Mesendoderm (in vitro differentiated cells): Measurements from ENCODE around the gene PPP3CB. TPM values are rescaled to one million over a fixed set of nuclear protein-coding genes. Genes with fewer than 3 reads are reported as not detected.
A peak's percentile ranks its signal among the peaks of the same experiment; 100 is the strongest.

ENCODE experiments used
- DNase-seq: peaks from one replicate; pipeline ENCODE4 v3.0.0; 2013
- H2AK5ac ChIP-seq: 2 replicates; pipeline ENCODE4 v1.6.1; 2013; ENCODE audit warnings: low read length, inconsistent platforms
- H2BK120ac ChIP-seq: 2 replicates; pipeline ENCODE4 v1.6.1; 2013; ENCODE audit warnings: low read depth, mild to moderate bottlenecking, low read length, moderate library complexity, mixed read lengths
- H2BK15ac ChIP-seq: replicated peaks from 2 replicates; pipeline ENCODE4 v1.6.1; 2013; ENCODE audit warnings: low read depth, mild to moderate bottlenecking, moderate library complexity
- H2BK5ac ChIP-seq: 2 replicates; pipeline ENCODE4 v1.6.1; 2013; ENCODE audit warnings: low read length, inconsistent platforms
- H3K18ac ChIP-seq: 2 replicates; pipeline ENCODE4 v1.6.1; 2013; ENCODE audit warnings: mild to moderate bottlenecking, low read length, mixed read lengths
- H3K23ac ChIP-seq: one replicate; pipeline ENCODE4 v1.6.1; 2013; ENCODE audit warnings: low read length
- H3K27ac ChIP-seq: 2 replicates; pipeline ENCODE4 v1.5.1; 2013; ENCODE audit warnings: low read depth, mild to moderate bottlenecking, inconsistent platforms, low read length, moderate library complexity
- H3K27me3 ChIP-seq: 2 replicates; pipeline ENCODE4 v1.6.1; 2013; ENCODE audit warnings: low read length, control low read depth, mild to moderate bottlenecking, inconsistent platforms; ENCODE audit not compliant: insufficient read depth, poor library complexity
- H3K36me3 ChIP-seq: 2 replicates; pipeline ENCODE4 v1.6.1; 2013; ENCODE audit warnings: low read length, inconsistent platforms; ENCODE audit not compliant: control insufficient read depth, insufficient read depth
- H3K4ac ChIP-seq: one replicate; pipeline ENCODE4 v1.6.1; 2013; ENCODE audit warnings: low read depth, mild to moderate bottlenecking, low read length, moderate library complexity
- H3K4me1 ChIP-seq: 2 replicates; pipeline ENCODE4 v1.6.1; 2013; ENCODE audit warnings: low read depth, low read length, inconsistent platforms; ENCODE audit not compliant: control insufficient read depth
- H3K4me2 ChIP-seq: 2 replicates; pipeline ENCODE4 v1.6.1; 2013; ENCODE audit warnings: low read length
- H3K4me3 ChIP-seq: 2 replicates; pipeline ENCODE4 v1.5.1; 2013; ENCODE audit warnings: mild to moderate bottlenecking, low read length
- H3K56ac ChIP-seq: one replicate; pipeline ENCODE4 v1.6.1; 2013; ENCODE audit warnings: low read length
- H3K79me1 ChIP-seq: 2 replicates; pipeline ENCODE4 v1.6.1; 2013; ENCODE audit warnings: low read length, inconsistent platforms
- H3K79me2 ChIP-seq: 2 replicates; pipeline ENCODE4 v1.6.1; 2013; ENCODE audit warnings: mild to moderate bottlenecking, low read length; ENCODE audit not compliant: control insufficient read depth, insufficient read depth
- H3K9ac ChIP-seq: 2 replicates; pipeline ENCODE4 v1.6.1; 2013; ENCODE audit warnings: low read length, inconsistent platforms
- H4K5ac ChIP-seq: one replicate; pipeline ENCODE4 v1.6.1; 2013; ENCODE audit warnings: low read length
- H4K8ac ChIP-seq: one replicate; pipeline ENCODE4 v1.6.1; 2013; ENCODE audit warnings: low read depth, mild to moderate bottlenecking, control low read depth, low read length, moderate library complexity
- WGBS: extraction: QIAGEN DNeasy Blood & Tissue Kit; methylation state at CpG from one replicate; pipeline ENCODE4 v1.1.7; 2013; ENCODE audit warnings: low lambda C conversion rate, missing lambda C conversion rate; ENCODE audit not compliant: insufficient coverage; ENCODE audit errors: extremely low coverage; 5-methylcytosine and 5-hydroxymethylcytosine counted together
- polyA plus RNA-seq, 2 experiments: library from polyadenylated mRNA; stranded (reverse); fragments of 200-250 nt; gene quantifications; one replicate each; pipeline ENCODE4 v1.2.3, GENCODE V29; 2013

The PPP3CB gene
- polyA plus RNA-seq (2013, experiment 1 of 2), result 31.6 TPM
- polyA plus RNA-seq (2013, experiment 2 of 2), result 31.3 TPM

DNA sequence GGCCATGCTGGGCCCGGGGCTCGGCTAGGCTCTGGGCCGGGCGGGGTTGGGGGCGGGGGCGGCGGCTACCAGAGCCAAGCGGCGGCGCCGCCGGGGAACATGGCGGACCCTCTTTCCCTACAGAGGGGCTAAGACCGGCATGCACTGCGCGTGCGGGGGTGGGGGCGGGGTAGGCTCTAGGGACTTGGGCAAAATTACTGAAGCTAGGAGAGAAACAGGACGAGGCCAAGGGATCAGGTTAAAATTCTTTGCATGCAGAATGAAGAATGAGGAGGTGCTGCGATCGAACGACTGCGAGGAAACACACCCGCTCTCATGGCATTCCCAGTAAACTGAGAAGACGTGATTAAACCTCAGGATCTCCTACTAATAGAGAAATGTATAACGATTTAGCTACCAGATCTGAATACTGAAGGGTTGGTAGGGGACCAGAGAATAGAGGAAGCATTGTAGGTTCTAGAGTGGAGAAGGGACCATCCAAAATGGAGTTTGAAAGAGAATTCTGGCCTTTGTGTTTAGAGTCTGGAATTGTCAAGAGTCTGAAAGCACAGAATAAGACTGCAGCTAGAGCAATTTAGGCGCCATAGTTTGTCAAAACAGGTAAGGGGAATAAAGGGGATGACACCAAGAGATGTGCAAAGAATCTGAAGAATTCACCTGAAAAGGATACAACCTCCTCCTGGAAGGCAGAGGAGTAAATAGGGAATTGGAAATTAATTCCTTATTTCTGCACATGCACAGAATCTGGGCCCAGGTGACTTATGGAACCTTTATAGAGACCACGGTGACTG is at the start of gene PPP3CB:
Gene PPP3CB, minus strand, starts transcription at position 141 of the 791 bp plus-strand sequence. Its CDS starts 135 bp downstream, at position 6.
- peak; percentile 98 for DNase-seq
- H2BK120ac ChIP-seq, result peak within 1 kb of the TSS; percentile 93
- H4K8ac ChIP-seq, result peak within 1 kb of the TSS; percentile 90
- H3K9ac ChIP-seq, result peak within 1 kb of the TSS; percentile 88
- H3K56ac ChIP-seq, result peak within 1 kb of the TSS; percentile 97
- peaks cover 17% of the 10 kb centered on the region for H3K79me2 ChIP-seq
- H3K4me2 ChIP-seq, result peak within 1 kb of the TSS; percentile 79
- peak within 1 kb of the TSS; percentile 62 for H2BK5ac ChIP-seq
- peaks cover 4% of the 10 kb centered on the region for H3K36me3 ChIP-seq
- H3K4me1 ChIP-seq, result peaks cover 3% of the 10 kb centered on the region
- H3K27me3 ChIP-seq, result no peaks in the 10 kb centered on the region
- H4K5ac ChIP-seq, result no peak within 1 kb of the TSS
- H3K4ac ChIP-seq, result peak within 1 kb of the TSS; percentile 99
- H3K27ac ChIP-seq, result peak within 1 kb of the TSS; percentile 86
- peaks cover 2% of the 10 kb centered on the region for H3K79me1 ChIP-seq
- H3K18ac ChIP-seq, result peak within 1 kb of the TSS; percentile 100
- WGBS, result no CpG with 5 or more reads among the region's 28 CpGs
- peak within 1 kb of the TSS; percentile 94 for H3K23ac ChIP-seq
- no peak within 1 kb of the TSS for H2AK5ac ChIP-seq
- H2BK15ac ChIP-seq, result no peak within 1 kb of the TSS
- H3K4me3 ChIP-seq, result peak within 1 kb of the TSS; percentile 85

- H3K36me3 ChIP-seq, result no peaks in the 10 kb centered on the region
- H3K79me1 ChIP-seq, result no peaks in the 10 kb centered on the region
- H2BK15ac ChIP-seq, result no peak overlapping the region
- H3K4me2 ChIP-seq, result no peak overlapping the region
- no peak overlapping the region for H4K5ac ChIP-seq
- H4K8ac ChIP-seq, result no peak overlapping the region
- H3K79me2 ChIP-seq, result no peaks in the 10 kb centered on the region
- H2BK120ac ChIP-seq, result no peak overlapping the region
- H3K9ac ChIP-seq, result no peak overlapping the region
- H3K18ac ChIP-seq, result no peak overlapping the region
- H3K4me3 ChIP-seq, result no peak overlapping the region
- H3K27ac ChIP-seq, result no peak overlapping the region
- no peak for DNase-seq
- H3K4me1 ChIP-seq, result no peaks in the 10 kb centered on the region
- H3K4ac ChIP-seq, result no peak overlapping the region
- no peak overlapping the region for H2BK5ac ChIP-seq
- no peak overlapping the region for H2AK5ac ChIP-seq
- WGBS, result no CpG with 5 or more reads among the region's 2 CpGs
- no peak overlapping the region for H3K56ac ChIP-seq
- H3K23ac ChIP-seq, result no peak overlapping the region
- no peaks in the 10 kb centered on the region for H3K27me3 ChIP-seq
Observed at GRCh38 chr10:73545357-73545756, 49.5 kb upstream of the PPP3CB start.

GRCh38 chr10:73537709-73538108 is 41.9 kb upstream of the PPP3CB start:
- H2BK15ac ChIP-seq, result no peak overlapping the region
- no peak overlapping the region for H4K8ac ChIP-seq
- H3K18ac ChIP-seq, result no peak overlapping the region
- no peak overlapping the region for H3K27ac ChIP-seq
- no peaks in the 10 kb centered on the region for H3K36me3 ChIP-seq
- H2AK5ac ChIP-seq, result no peak overlapping the region
- no peak overlapping the region for H2BK120ac ChIP-seq
- H4K5ac ChIP-seq, result no peak overlapping the region
- no peak overlapping the region for H3K4ac ChIP-seq
- no peak overlapping the region for H3K9ac ChIP-seq
- H3K4me2 ChIP-seq, result no peak overlapping the region
- H3K4me3 ChIP-seq, result no peak overlapping the region
- H3K79me1 ChIP-seq, result no peaks in the 10 kb centered on the region
- H3K56ac ChIP-seq, result no peak overlapping the region
- DNase-seq, result peak; percentile 32
- no peaks in the 10 kb centered on the region for H3K27me3 ChIP-seq
- no CpG with 5 or more reads among the region's 7 CpGs for WGBS
- peak overlapping the region; percentile 51 for H2BK5ac ChIP-seq
- no peaks in the 10 kb centered on the region for H3K79me2 ChIP-seq
- peaks cover 3% of the 10 kb centered on the region for H3K4me1 ChIP-seq
- H3K23ac ChIP-seq, result no peak overlapping the region

- Histone ChIP-seq H3K23ac (no peak overlapping the region), H3K4ac (no peak overlapping the region), H2AK5ac (no peak overlapping the region), H2BK120ac (no peak overlapping the region), H3K4me2 (no peak overlapping the region), H3K4me3 (no peak overlapping the region), H2BK5ac (no peak overlapping the region), H3K4me1 (peaks cover 3% of the 10 kb centered on the region), H4K5ac (no peak overlapping the region), H3K79me2 (no peaks in the 10 kb centered on the region), H3K79me1 (no peaks in the 10 kb centered on the region), H2BK15ac (no peak overlapping the region), H4K8ac (no peak overlapping the region), H3K27me3 (no peaks in the 10 kb centered on the region), H3K9ac (no peak overlapping the region), H3K18ac (no peak overlapping the region), H3K56ac (no peak overlapping the region), H3K36me3 (no peaks in the 10 kb centered on the region), H3K27ac (no peak overlapping the region)
- peak; percentile 84 for DNase-seq
- WGBS, result no CpG with 5 or more reads among the region's 2 CpGs
Observed at GRCh38 chr10:73537288-73537687, 41.5 kb upstream of the PPP3CB start.

- Histone ChIP-seq H2AK5ac (no peak overlapping the region), H4K5ac (no peak overlapping the region), H3K4me3 (no peak overlapping the region), H3K4ac (no peak overlapping the region), H2BK120ac (no peak overlapping the region), H2BK15ac (no peak overlapping the region), H3K36me3 (no peaks in the 10 kb centered on the region), H4K8ac (no peak overlapping the region), H3K56ac (no peak overlapping the region), H3K9ac (no peak overlapping the region), H3K27me3 (no peaks in the 10 kb centered on the region), H3K18ac (no peak overlapping the region), H3K27ac (no peak overlapping the region), H3K79me1 (no peaks in the 10 kb centered on the region), H2BK5ac (no peak overlapping the region), H3K4me2 (no peak overlapping the region), H3K23ac (no peak overlapping the region), H3K79me2 (no peaks in the 10 kb centered on the region), H3K4me1 (peaks cover 3% of the 10 kb centered on the region)
- DNase-seq, result no peak
- no CpG with 5 or more reads among the region's 1 CpG for WGBS
Observed at GRCh38 chr10:73534857-73535256, 39.0 kb upstream of the PPP3CB start.
